Measurements from ENCODE around the gene ZFC3H1.

GRCh38 chr12:71626768-71627167, 36.9 kb downstream of the ZFC3H1 start:
- no peak for TF ChIP-seq CTCF (IDR thresholded peaks at IDR 0.05; ENCODE audit: insufficient read depth, low read length, poor library complexity, severe bottlenecking)
- TF ChIP-seq EZH2phosphoT487 (conservative IDR thresholded peaks at IDR 0.05; ENCODE audit: low read length), result no peak
